Activated B cell treated with CpG ODN at 0.5 μM for 24 hours (primary cell): ENCODE results near the gene HES6. TPM values are rescaled to one million over a fixed set of nuclear protein-coding genes. Genes with fewer than 3 reads are reported as not detected.

Experiments used
- ATAC-seq: fragments of 200-7000 bp; cut with Tn5 transposase; one replicate; pipeline ENCODE4 v1.10.0; 2021; ENCODE audit warnings: low read depth, mild to moderate bottlenecking, moderate library complexity
- CTCF ChIA-PET: fragments of 350-600 bp; sonication (Branson Sonifier 250); formaldehyde crosslinking; loops from one replicate; lab custom pipeline; 2021; ENCODE audit warnings: antibody characterized with exemption; lab: Charles Lee
- POLR2A ChIA-PET: fragments of 350-600 bp; sonication (Branson Sonifier 250); formaldehyde crosslinking; loops from one replicate; lab custom pipeline; 2021; ENCODE audit warnings: antibody characterized with exemption; lab: Charles Lee
- DNase-seq: peaks from one replicate; pipeline ENCODE4 v3.0.0; 2022
- H3K27ac Mint-ChIP-seq: one replicate; pipeline ENCODE4 v1.8.0; 2020; ENCODE audit warnings: mixed read lengths
- H3K27me3 Mint-ChIP-seq: one replicate; pipeline ENCODE4 v1.8.0; 2021; ENCODE audit warnings: mixed read lengths
- H3K36me3 Mint-ChIP-seq: one replicate; pipeline ENCODE4 v1.8.0; 2021; ENCODE audit warnings: low read depth, mixed read lengths
- H3K4me1 Mint-ChIP-seq: one replicate; pipeline ENCODE4 v1.8.0; 2021; ENCODE audit warnings: mixed read lengths
- H3K4me3 Mint-ChIP-seq: one replicate; pipeline ENCODE4 v1.8.0; 2020; ENCODE audit warnings: mild to moderate bottlenecking, mixed read lengths
- H3K9me3 Mint-ChIP-seq: one replicate; pipeline ENCODE4 v1.8.0; 2020; ENCODE audit warnings: mixed read lengths
- CTCF ChIP-seq: fragments of 200-600 bp; IDR thresholded peaks from one replicate; pipeline ENCODE4 v1.8.0; 2022; ENCODE audit warnings: antibody characterized with exemption, mild to moderate bottlenecking
- intact Hi-C: fragments of 100-400 bp; cut with micrococcal nuclease; formaldehyde crosslinking; loops from one replicate; pipeline ENCODE4 v1.15.1; 2024
- total RNA-seq: library from RNA; stranded (reverse); gene quantifications from 2 replicates; pipeline ENCODE4 v1.2.3, GENCODE V29; 2022

The HES6 gene
- total RNA-seq, 1 donor from 2014 or later = 5.0 TPM

- Mint-ChIP-seq H3K9me3 (no peaks in the 10 kb centered on the region), H3K4me1 (no peaks in the 10 kb centered on the region), H3K27me3 (peaks cover 2% of the 10 kb centered on the region), H3K36me3 (peaks cover 3% of the 10 kb centered on the region), H3K4me3 (no peak overlapping the region), H3K27ac (no peak overlapping the region)
- no peak for DNase-seq
- ChIA-PET POLR2A (no interaction called here), CTCF (no interaction called here)
- no peak for TF ChIP-seq CTCF
- intact Hi-C loops = no loop called here
- ATAC-seq = no peak
Observed at GRCh38 chr2:238224356-238225035, 15.3 kb downstream of the HES6 start.

GRCh38 chr2:238220892-238221521 lies 18.8 kb downstream of the HES6 start:
- CTCF ChIA-PET = interaction anchor here (0.8 kb wide), 1 partner anchor 40 kb away, joined by 3 read pairs; no protein-coding TSS in a partner anchor
- ATAC-seq (no peak), DNase-seq (no peak)
- peaks cover 3% of the 10 kb centered on the region for H3K36me3 Mint-ChIP-seq
- peak overlapping the region; percentile 35 for H3K4me3 Mint-ChIP-seq
- H3K9me3 Mint-ChIP-seq = no peaks in the 10 kb centered on the region
- no peak overlapping the region for H3K27ac Mint-ChIP-seq
- intact Hi-C loops = no loop called here
- peaks cover 8% of the 10 kb centered on the region for H3K27me3 Mint-ChIP-seq
- POLR2A ChIA-PET = interaction anchor here (1.0 kb wide), 1 partner anchor 17 kb away, joined by 4 read pairs; no protein-coding TSS in a partner anchor
- H3K4me1 Mint-ChIP-seq = no peaks in the 10 kb centered on the region
- no peak for TF ChIP-seq CTCF

DNA sequence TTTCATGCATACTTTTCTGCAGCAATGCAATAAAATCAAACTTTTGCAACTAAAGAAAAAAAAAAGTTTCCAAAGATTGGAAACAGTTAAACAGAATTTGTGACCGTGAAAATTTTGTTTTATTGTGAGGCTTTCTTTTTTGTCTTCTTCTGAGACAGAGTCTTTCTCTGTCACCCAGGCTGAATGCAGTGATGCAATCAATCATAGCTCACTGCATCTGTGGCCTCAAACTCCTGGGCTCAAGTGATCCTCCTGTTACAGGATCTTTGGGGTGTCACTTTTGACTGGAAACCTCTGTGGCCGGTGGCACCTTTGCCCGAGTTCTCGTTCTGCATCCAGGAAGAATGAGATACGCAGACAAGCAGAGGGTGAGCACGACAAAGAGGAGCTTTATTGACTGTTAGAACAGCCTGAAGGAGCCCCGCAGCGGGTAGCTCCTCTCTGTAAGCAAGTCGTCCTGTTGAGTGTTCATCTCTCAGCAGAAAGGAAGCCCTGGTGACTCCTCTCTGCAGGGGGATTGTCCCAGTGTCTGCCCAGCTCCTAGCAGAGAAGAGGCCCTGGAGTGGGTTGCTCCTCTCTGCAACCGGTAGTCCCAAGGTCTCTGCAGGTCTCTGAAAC lies 19.5 kb downstream of the HES6 start:
- Mint-ChIP-seq H3K4me3 (no peak overlapping the region), H3K36me3 (peaks cover 3% of the 10 kb centered on the region), H3K4me1 (no peaks in the 10 kb centered on the region), H3K27ac (no peak overlapping the region), H3K9me3 (no peaks in the 10 kb centered on the region), H3K27me3 (peaks cover 13% of the 10 kb centered on the region)
- ATAC-seq = no peak
- DNase-seq = no peak
- intact Hi-C loops = no loop called here
- TF ChIP-seq CTCF = no peak
- CTCF ChIA-PET = interaction anchor here (0.8 kb wide), 1 partner anchor 41 kb away, joined by 3 read pairs; no protein-coding TSS in a partner anchor
- POLR2A ChIA-PET = interaction anchor here (1.0 kb wide), 1 partner anchor 16 kb away, joined by 4 read pairs; no protein-coding TSS in a partner anchor

- H3K27ac Mint-ChIP-seq = no peak overlapping the region
- no peaks in the 10 kb centered on the region for H3K9me3 Mint-ChIP-seq
- no peak for ATAC-seq
- no peak for TF ChIP-seq CTCF
- ChIA-PET POLR2A (no interaction called here), CTCF (no interaction called here)
- no peaks in the 10 kb centered on the region for H3K36me3 Mint-ChIP-seq
- H3K27me3 Mint-ChIP-seq = peaks cover 30% of the 10 kb centered on the region
- no peaks in the 10 kb centered on the region for H3K4me1 Mint-ChIP-seq
- DNase-seq = no peak
- intact Hi-C loops = no loop called here
- no peak overlapping the region for H3K4me3 Mint-ChIP-seq
Observed at GRCh38 chr2:238216651-238217184, 23.1 kb downstream of the HES6 start.

DNA sequence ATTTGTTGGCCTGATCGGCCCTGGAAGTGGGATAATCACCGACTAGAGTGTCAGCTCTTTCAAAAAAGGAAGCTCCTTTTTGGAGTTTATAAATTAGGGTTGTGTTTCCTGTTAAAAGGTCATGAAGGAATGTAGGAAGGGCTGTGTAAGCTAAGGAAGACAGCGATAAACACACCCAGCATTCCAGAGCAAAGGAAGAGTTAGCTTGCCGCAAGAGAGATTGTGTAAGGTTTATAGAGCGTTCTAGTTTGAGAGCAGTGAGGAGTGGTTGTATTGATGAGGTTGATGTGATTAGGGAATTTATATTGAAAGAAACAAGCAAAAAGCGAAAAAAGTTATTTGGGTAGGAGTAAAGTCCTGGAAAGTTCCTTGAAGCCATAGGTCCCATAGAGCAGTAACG lies 32.8 kb downstream of the HES6 start:
- no peaks in the 10 kb centered on the region for H3K9me3 Mint-ChIP-seq
- H3K27ac Mint-ChIP-seq = no peak overlapping the region
- intact Hi-C loops = no loop called here
- H3K27me3 Mint-ChIP-seq = no peaks in the 10 kb centered on the region
- DNase-seq (no peak), ATAC-seq (no peak)
- CTCF ChIA-PET = no interaction called here
- no peak for TF ChIP-seq CTCF
- H3K4me1 Mint-ChIP-seq = peaks cover 19% of the 10 kb centered on the region
- no peak overlapping the region for H3K4me3 Mint-ChIP-seq
- no peaks in the 10 kb centered on the region for H3K36me3 Mint-ChIP-seq
- POLR2A ChIA-PET = no interaction called here
